ENCODE data around the gene PYROXD2.

PYROXD2 gene

DNA sequence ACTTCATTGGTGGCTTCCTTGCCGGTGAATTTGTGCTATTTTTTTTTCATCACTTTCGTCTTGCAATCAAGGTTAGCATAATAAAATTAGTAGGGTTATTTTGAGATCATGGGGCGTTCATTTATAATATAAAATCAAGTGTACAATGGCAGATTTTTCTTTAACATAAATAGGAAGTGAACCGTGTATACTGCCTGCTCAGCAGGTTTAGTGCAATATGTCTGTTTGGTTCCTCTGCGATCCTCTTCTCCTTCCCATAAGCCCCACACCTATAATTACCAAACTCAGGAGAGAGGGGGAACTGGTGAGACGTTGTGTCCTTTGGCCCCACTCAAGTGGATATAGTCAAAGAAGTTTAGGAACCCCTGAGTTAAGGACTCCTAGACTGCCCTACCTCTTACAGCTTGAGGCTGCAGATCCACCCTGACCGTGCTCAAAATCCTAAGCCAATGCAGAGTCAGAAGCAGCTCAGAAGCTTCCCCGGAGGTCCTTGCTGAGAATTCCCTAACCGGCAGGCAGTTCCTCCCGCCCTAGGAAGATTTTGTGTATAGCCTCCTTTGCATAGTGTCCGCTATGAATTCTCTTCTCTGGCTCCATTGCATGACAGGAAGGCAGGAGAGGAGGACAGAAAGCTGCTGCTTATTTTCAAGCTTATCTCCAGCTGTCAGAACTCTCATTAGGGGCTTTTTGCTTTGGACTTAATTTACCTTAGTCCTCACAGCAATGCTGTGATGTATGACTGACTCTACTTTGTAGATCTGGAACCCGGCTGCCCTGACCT, 41.5 kb downstream of the PYROXD2 start:
- TF ChIP-seq, protein P1, sequence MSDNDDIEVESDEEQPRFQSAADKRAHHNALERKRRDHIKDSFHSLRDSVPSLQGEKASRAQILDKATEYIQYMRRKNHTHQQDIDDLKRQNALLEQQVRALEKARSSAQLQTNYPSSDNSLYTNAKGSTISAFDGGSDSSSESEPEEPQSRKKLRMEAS (IDR thresholded peaks at IDR 0.05) = no peak
- TF ChIP-seq FOXM1 (IDR thresholded peaks at IDR 0.05; ENCODE audit: borderline replicate concordance, low read depth) (no peak), ZBTB7A (IDR thresholded peaks at IDR 0.05; ENCODE audit: low read depth) (no peak), RAD21 (IDR thresholded peaks at IDR 0.05; ENCODE audit: low read depth) (no peak)
- TF ChIP-seq, protein P2, sequence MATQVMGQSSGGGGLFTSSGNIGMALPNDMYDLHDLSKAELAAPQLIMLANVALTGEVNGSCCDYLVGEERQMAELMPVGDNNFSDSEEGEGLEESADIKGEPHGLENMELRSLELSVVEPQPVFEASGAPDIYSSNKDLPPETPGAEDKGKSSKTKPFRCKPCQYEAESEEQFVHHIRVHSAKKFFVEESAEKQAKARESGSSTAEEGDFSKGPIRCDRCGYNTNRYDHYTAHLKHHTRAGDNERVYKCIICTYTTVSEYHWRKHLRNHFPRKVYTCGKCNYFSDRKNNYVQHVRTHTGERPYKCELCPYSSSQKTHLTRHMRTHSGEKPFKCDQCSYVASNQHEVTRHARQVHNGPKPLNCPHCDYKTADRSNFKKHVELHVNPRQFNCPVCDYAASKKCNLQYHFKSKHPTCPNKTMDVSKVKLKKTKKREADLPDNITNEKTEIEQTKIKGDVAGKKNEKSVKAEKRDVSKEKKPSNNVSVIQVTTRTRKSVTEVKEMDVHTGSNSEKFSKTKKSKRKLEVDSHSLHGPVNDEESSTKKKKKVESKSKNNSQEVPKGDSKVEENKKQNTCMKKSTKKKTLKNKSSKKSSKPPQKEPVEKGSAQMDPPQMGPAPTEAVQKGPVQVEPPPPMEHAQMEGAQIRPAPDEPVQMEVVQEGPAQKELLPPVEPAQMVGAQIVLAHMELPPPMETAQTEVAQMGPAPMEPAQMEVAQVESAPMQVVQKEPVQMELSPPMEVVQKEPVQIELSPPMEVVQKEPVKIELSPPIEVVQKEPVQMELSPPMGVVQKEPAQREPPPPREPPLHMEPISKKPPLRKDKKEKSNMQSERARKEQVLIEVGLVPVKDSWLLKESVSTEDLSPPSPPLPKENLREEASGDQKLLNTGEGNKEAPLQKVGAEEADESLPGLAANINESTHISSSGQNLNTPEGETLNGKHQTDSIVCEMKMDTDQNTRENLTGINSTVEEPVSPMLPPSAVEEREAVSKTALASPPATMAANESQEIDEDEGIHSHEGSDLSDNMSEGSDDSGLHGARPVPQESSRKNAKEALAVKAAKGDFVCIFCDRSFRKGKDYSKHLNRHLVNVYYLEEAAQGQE (IDR thresholded peaks at IDR 0.05; ENCODE audit: low read depth) = no peak

DNA sequence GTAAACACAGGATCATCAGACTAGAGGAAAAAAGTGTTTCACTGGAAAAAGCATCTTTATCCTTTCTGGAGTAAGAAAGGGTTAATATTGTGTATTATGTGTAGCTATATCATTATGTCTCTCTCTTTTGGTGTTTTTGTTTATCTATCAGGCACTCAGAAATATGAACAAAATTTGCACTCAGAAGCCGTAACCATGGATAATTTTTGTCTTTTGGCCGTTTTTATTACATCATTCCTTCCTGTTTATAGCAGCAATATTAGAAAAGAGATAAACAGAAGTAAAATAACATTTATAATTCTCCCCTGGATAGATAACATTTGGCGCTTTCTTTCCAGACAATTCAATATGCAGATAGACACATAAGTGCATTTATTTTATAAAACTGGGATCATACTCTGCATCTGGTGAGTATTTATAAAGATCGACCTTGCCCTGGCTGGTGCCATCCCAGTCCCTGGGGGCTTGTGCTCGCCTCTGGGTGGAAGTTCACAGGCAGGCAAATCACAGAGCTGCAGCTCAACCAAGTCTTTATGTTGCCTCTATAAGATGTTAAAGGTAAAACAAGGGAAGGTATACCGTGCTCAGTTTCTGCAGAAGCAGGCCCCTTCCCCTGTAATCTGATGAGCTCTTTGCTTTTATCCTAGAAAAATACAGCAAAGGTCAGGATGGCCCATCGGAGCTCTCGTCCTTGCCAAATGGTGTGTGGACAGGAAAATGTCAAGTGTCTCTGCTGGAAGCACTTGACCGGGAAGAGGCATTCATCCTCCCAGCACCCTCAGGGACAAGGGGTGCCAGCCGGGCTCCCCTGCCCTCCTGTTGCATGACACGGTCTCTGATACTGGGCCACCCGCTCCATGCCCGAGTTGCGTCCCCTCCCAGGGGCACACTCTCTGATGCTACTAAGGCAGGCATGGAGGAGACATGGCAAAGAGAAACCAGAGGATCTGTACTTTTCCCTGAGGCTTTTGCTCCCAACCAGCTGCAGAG, 43.9 kb downstream of the PYROXD2 start:
- TF ChIP-seq EGR1 (IDR thresholded peaks at IDR 0.05) (no peak), TEAD4 (IDR thresholded peaks at IDR 0.05) (no peak), RAD21 (IDR thresholded peaks at IDR 0.05; ENCODE audit: low read depth) (no peak), EP300 (IDR thresholded peaks at IDR 0.05; ENCODE audit: borderline replicate concordance) (no peak), CEBPB (IDR thresholded peaks at IDR 0.05) (no peak), YY1 (IDR thresholded peaks at IDR 0.05; ENCODE audit: low read depth) (no peak), ZBTB7A (IDR thresholded peaks at IDR 0.05; ENCODE audit: low read depth) (no peak), CREB1 (IDR thresholded peaks at IDR 0.05; ENCODE audit: low read depth) (no peak), NFIC (IDR thresholded peaks at IDR 0.05) (no peak)
- TF ChIP-seq, protein P1 (IDR thresholded peaks at IDR 0.05) = no peak
- TF ChIP-seq, protein P3, sequence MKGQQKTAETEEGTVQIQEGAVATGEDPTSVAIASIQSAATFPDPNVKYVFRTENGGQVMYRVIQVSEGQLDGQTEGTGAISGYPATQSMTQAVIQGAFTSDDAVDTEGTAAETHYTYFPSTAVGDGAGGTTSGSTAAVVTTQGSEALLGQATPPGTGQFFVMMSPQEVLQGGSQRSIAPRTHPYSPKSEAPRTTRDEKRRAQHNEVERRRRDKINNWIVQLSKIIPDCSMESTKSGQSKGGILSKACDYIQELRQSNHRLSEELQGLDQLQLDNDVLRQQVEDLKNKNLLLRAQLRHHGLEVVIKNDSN (IDR thresholded peaks at IDR 0.05) = no peak
- TF ChIP-seq, protein P2 (IDR thresholded peaks at IDR 0.05; ENCODE audit: low read depth) = no peak

DNA sequence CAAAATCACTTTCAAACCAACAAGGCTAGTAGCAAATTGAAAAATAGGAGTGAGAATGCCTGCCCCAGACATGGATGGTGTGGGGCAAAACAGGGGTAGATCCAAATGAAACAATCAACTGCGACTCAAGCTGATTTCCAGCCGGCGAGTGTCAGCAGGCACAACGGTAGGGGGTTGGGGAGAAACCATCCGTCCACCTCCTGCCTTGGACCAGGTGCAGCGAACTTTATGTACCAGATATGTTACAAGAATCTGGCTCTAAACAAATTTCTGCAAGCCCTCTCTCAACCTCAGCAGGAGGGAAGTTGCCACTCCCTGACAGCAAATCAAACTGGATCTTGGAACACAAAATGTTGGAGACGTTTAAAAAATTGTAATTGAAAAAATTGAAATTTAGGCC, 45.2 kb downstream of the PYROXD2 start:
- TF ChIP-seq, protein P2 (IDR thresholded peaks at IDR 0.05; ENCODE audit: low read depth) = no peak
- TF ChIP-seq EGR1 (IDR thresholded peaks at IDR 0.05) (no peak), YY1 (IDR thresholded peaks at IDR 0.05; ENCODE audit: low read depth) (no peak), FOXM1 (IDR thresholded peaks at IDR 0.05; ENCODE audit: borderline replicate concordance, low read depth) (no peak), CREB1 (IDR thresholded peaks at IDR 0.05; ENCODE audit: low read depth) (no peak), EP300 (IDR thresholded peaks at IDR 0.05; ENCODE audit: borderline replicate concordance) (no peak), ZBTB7A (IDR thresholded peaks at IDR 0.05; ENCODE audit: low read depth) (no peak), CEBPB (IDR thresholded peaks at IDR 0.05) (no peak), TCF12 (IDR thresholded peaks at IDR 0.05; ENCODE audit: low read depth) (no peak), TAF1 (IDR thresholded peaks at IDR 0.05; ENCODE audit: low read depth) (no peak)
- TF ChIP-seq, protein P3 (IDR thresholded peaks at IDR 0.05) = no peak

DNA sequence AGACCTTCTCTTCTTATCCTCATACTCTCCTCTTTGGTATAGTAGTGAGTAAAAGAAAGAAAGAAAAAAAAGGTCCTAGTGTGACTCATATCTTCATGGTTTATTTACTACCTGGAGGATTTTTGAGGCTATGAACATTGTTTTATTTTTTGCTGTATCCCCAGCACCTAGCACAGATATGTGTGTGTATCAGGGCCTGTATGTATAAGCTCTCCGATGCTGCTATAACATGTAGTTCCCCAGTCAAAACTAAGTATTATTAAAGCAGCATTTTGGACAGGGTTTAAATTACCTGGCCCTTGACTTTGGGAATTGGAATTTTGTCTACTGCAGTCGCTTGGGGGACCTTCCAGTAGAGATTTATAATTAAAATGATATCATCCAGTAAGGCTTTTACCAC, 46.3 kb downstream of the PYROXD2 start:
- TF ChIP-seq YY1 (IDR thresholded peaks at IDR 0.05; ENCODE audit: low read depth) = no peak
- TF ChIP-seq TEAD4 (IDR thresholded peaks at IDR 0.05) = no peak
- TF ChIP-seq CEBPB (IDR thresholded peaks at IDR 0.05) = no peak
- TF ChIP-seq NFIC (IDR thresholded peaks at IDR 0.05) = no peak
- no peak for TF ChIP-seq FOXM1 (IDR thresholded peaks at IDR 0.05; ENCODE audit: borderline replicate concordance, low read depth)
- TF ChIP-seq EGR1 (IDR thresholded peaks at IDR 0.05) = no peak
- TF ChIP-seq, protein P3 (IDR thresholded peaks at IDR 0.05) = no peak
- no peak for TF ChIP-seq TCF12 (IDR thresholded peaks at IDR 0.05; ENCODE audit: low read depth)
- TF ChIP-seq, protein P2 (IDR thresholded peaks at IDR 0.05; ENCODE audit: low read depth) = no peak
- no peak for TF ChIP-seq RAD21 (IDR thresholded peaks at IDR 0.05; ENCODE audit: low read depth)
- TF ChIP-seq CREB1 (IDR thresholded peaks at IDR 0.05; ENCODE audit: low read depth) = no peak
- TF ChIP-seq TAF1 (IDR thresholded peaks at IDR 0.05; ENCODE audit: low read depth) = no peak
